ENCODE measurements around the gene GUF1.

GUF1 gene

GRCh38 chr4:44678094-44679041, at the start of gene GUF1:
Gene GUF1, plus strand, starts transcription at chr4:44678420. Its CDS starts 203 bp downstream, at chr4:44678623.
- Mint-ChIP-seq H3K9me3 (no peaks in the 10 kb centered on the region), H3K36me3 (ENCODE audit: low read depth) (peaks cover 9% of the 10 kb centered on the region), H3K27ac (peak within 1 kb of the TSS; percentile 96), H3K4me3 (peak within 1 kb of the TSS; percentile 96), H3K27me3 (ENCODE audit: low read depth) (peaks cover 5% of the 10 kb centered on the region), H3K4me1 (ENCODE audit: low read depth) (peaks cover 28% of the 10 kb centered on the region)

- H3K27me3 Mint-ChIP-seq (ENCODE audit: low read depth), result no peaks in the 10 kb centered on the region
- no peak overlapping the region for H3K4me3 Mint-ChIP-seq
- H3K4me1 Mint-ChIP-seq (ENCODE audit: low read depth), result no peaks in the 10 kb centered on the region
- no peaks in the 10 kb centered on the region for H3K36me3 Mint-ChIP-seq (ENCODE audit: low read depth)
- H3K9me3 Mint-ChIP-seq, result no peaks in the 10 kb centered on the region
- H3K27ac Mint-ChIP-seq, result no peak overlapping the region
Measured at GRCh38 chr4:44629280-44629866, 48.8 kb upstream of the GUF1 start.

GRCh38 chr4:44632089-44632488, 46.1 kb upstream of the GUF1 start:
- no peaks in the 10 kb centered on the region for H3K9me3 Mint-ChIP-seq
- H3K4me1 Mint-ChIP-seq (ENCODE audit: low read depth), result no peaks in the 10 kb centered on the region
- no peak overlapping the region for H3K4me3 Mint-ChIP-seq
- no peaks in the 10 kb centered on the region for H3K27me3 Mint-ChIP-seq (ENCODE audit: low read depth)
- H3K27ac Mint-ChIP-seq, result no peak overlapping the region
- no peaks in the 10 kb centered on the region for H3K36me3 Mint-ChIP-seq (ENCODE audit: low read depth)

GRCh38 chr4:44632733-44633132, 45.5 kb upstream of the GUF1 start:
- no peaks in the 10 kb centered on the region for H3K9me3 Mint-ChIP-seq
- no peaks in the 10 kb centered on the region for H3K36me3 Mint-ChIP-seq (ENCODE audit: low read depth)

GRCh38 chr4:44638091-44638490, 40.1 kb upstream of the GUF1 start:
- Mint-ChIP-seq H3K27ac (no peak overlapping the region), H3K36me3 (ENCODE audit: low read depth) (no peaks in the 10 kb centered on the region), H3K4me3 (no peak overlapping the region), H3K27me3 (ENCODE audit: low read depth) (no peaks in the 10 kb centered on the region), H3K4me1 (ENCODE audit: low read depth) (no peaks in the 10 kb centered on the region), H3K9me3 (peaks cover 5% of the 10 kb centered on the region)

More at GRCh38 chr4:44632733-44633132, 45.5 kb upstream of the GUF1 start:
- H3K4me1 Mint-ChIP-seq (ENCODE audit: low read depth), result no peaks in the 10 kb centered on the region
- no peak overlapping the region for H3K27ac Mint-ChIP-seq
- H3K4me3 Mint-ChIP-seq, result no peak overlapping the region
- H3K27me3 Mint-ChIP-seq (ENCODE audit: low read depth), result no peaks in the 10 kb centered on the region

GRCh38 chr4:44646151-44646550, 32.1 kb upstream of the GUF1 start:
- Mint-ChIP-seq H3K4me3 (no peak overlapping the region), H3K36me3 (ENCODE audit: low read depth) (no peaks in the 10 kb centered on the region), H3K9me3 (peaks cover 12% of the 10 kb centered on the region), H3K27ac (no peak overlapping the region), H3K27me3 (ENCODE audit: low read depth) (peaks cover 4% of the 10 kb centered on the region), H3K4me1 (ENCODE audit: low read depth) (no peaks in the 10 kb centered on the region)

- Mint-ChIP-seq H3K4me3 (no peak within 1 kb of the TSS), H3K9me3 (no peaks in the 10 kb centered on the region), H3K27me3 (ENCODE audit: low read depth) (peaks cover 4% of the 10 kb centered on the region), H3K27ac (no peak within 1 kb of the TSS), H3K36me3 (ENCODE audit: low read depth) (no peaks in the 10 kb centered on the region), H3K4me1 (ENCODE audit: low read depth) (no peaks in the 10 kb centered on the region)
Measured at GRCh38 chr4:44651425-44651824, 26.8 kb upstream of the GUF1 start, which contains the start of gene YIPF7. Gene YIPF7, minus strand, starts transcription at chr4:44651625. Its CDS starts 1,525 bp downstream, at chr4:44650100.

- Mint-ChIP-seq H3K36me3 (ENCODE audit: low read depth) (no peaks in the 10 kb centered on the region), H3K4me1 (ENCODE audit: low read depth) (no peaks in the 10 kb centered on the region), H3K9me3 (no peaks in the 10 kb centered on the region), H3K27me3 (ENCODE audit: low read depth) (no peaks in the 10 kb centered on the region), H3K27ac (no peak overlapping the region), H3K4me3 (no peak overlapping the region)
Measured at GRCh38 chr4:44652002-44652401, 26.2 kb upstream of the GUF1 start.

GRCh38 chr4:44660396-44660795, 17.8 kb upstream of the GUF1 start:
- no peak overlapping the region for H3K27ac Mint-ChIP-seq
- H3K4me3 Mint-ChIP-seq, result no peak overlapping the region
- H3K9me3 Mint-ChIP-seq, result no peaks in the 10 kb centered on the region
- peaks cover 2% of the 10 kb centered on the region for H3K27me3 Mint-ChIP-seq (ENCODE audit: low read depth)
- H3K4me1 Mint-ChIP-seq (ENCODE audit: low read depth), result no peaks in the 10 kb centered on the region
- H3K36me3 Mint-ChIP-seq (ENCODE audit: low read depth), result no peaks in the 10 kb centered on the region

- no peaks in the 10 kb centered on the region for H3K9me3 Mint-ChIP-seq
- H3K27me3 Mint-ChIP-seq (ENCODE audit: low read depth), result peaks cover 2% of the 10 kb centered on the region
- no peaks in the 10 kb centered on the region for H3K36me3 Mint-ChIP-seq (ENCODE audit: low read depth)
- H3K27ac Mint-ChIP-seq, result no peak overlapping the region
- no peaks in the 10 kb centered on the region for H3K4me1 Mint-ChIP-seq (ENCODE audit: low read depth)
- no peak overlapping the region for H3K4me3 Mint-ChIP-seq
Measured at GRCh38 chr4:44661940-44662622, 16.1 kb upstream of the GUF1 start.

GRCh38 chr4:44662623-44663005, 15.6 kb upstream of the GUF1 start:
- H3K4me1 Mint-ChIP-seq (ENCODE audit: low read depth), result no peaks in the 10 kb centered on the region
- no peaks in the 10 kb centered on the region for H3K36me3 Mint-ChIP-seq (ENCODE audit: low read depth)

GRCh38 chr4:44663539-44664263, 14.5 kb upstream of the GUF1 start:
- Mint-ChIP-seq H3K4me3 (no peak overlapping the region), H3K36me3 (ENCODE audit: low read depth) (no peaks in the 10 kb centered on the region), H3K27ac (no peak overlapping the region), H3K27me3 (ENCODE audit: low read depth) (no peaks in the 10 kb centered on the region), H3K9me3 (no peaks in the 10 kb centered on the region), H3K4me1 (ENCODE audit: low read depth) (no peaks in the 10 kb centered on the region)

More at GRCh38 chr4:44662623-44663005, 15.6 kb upstream of the GUF1 start:
- Mint-ChIP-seq H3K9me3 (no peaks in the 10 kb centered on the region), H3K4me3 (no peak overlapping the region), H3K27ac (no peak overlapping the region), H3K27me3 (ENCODE audit: low read depth) (peaks cover 2% of the 10 kb centered on the region)

- Mint-ChIP-seq H3K4me1 (ENCODE audit: low read depth) (no peaks in the 10 kb centered on the region), H3K27me3 (ENCODE audit: low read depth) (peaks cover 5% of the 10 kb centered on the region), H3K4me3 (no peak overlapping the region), H3K9me3 (no peaks in the 10 kb centered on the region), H3K27ac (no peak overlapping the region), H3K36me3 (ENCODE audit: low read depth) (no peaks in the 10 kb centered on the region)
Measured at GRCh38 chr4:44668526-44668925, 9.7 kb upstream of the GUF1 start.

All from T-helper 1 cell treated with Interleukin-12 subunit alpha and Interleukin-12 subunit beta and Interleukin-4 antibody, amounts not matched to agents 30 μg/mL and 1 μg/mL, for 36 hours (primary cell).